Retina (tissue), 1 donor: ENCODE data around the gene NEDD4.
"Not testable (repeated sequence)": the region's sequence is repeated elsewhere in the genome, so short reads cannot be mapped to it uniquely, and the experiment has no call there.

Source experiments
- DNase-seq: peaks from one replicate; pipeline ENCODE4 v3.0.0-alpha.2; 2016

NEDD4 gene

GRCh38 chr15:55993111-55993803, at the start of gene NEDD4:
NEDD4 (minus strand) TSS chr15:55993612; CDS start chr15:55993555, 57 bp downstream.
- peak; percentile 90 for DNase-seq

GRCh38 chr15:56042498-56042897, 49.1 kb upstream of the NEDD4 start:
- DNase-seq: no peak

- DNase-seq: no peak
Observed at GRCh38 chr15:56042031-56042430, 48.6 kb upstream of the NEDD4 start.

- DNase-seq: no peak
Observed at GRCh38 chr15:56040081-56041035, 46.9 kb upstream of the NEDD4 start.

- no peak for DNase-seq
Observed at GRCh38 chr15:56038707-56039106, 45.3 kb upstream of the NEDD4 start.

- DNase-seq: no peak
Observed at GRCh38 chr15:56038015-56038414, 44.6 kb upstream of the NEDD4 start.

- DNase-seq: no peak
Observed at GRCh38 chr15:56036546-56037067, 43.2 kb upstream of the NEDD4 start.

- DNase-seq: no peak
Observed at GRCh38 chr15:56035166-56035565, 41.8 kb upstream of the NEDD4 start.

- DNase-seq: no peak
Observed at GRCh38 chr15:56034514-56034913, 41.1 kb upstream of the NEDD4 start.

- no peak for DNase-seq
Observed at GRCh38 chr15:56032373-56032772, 39.0 kb upstream of the NEDD4 start.

GRCh38 chr15:56031836-56032235, 38.4 kb upstream of the NEDD4 start:
- DNase-seq: no peak

- no peak for DNase-seq
Observed at GRCh38 chr15:56031402-56031801, 38.0 kb upstream of the NEDD4 start.

GRCh38 chr15:56028430-56028829, 35.0 kb upstream of the NEDD4 start:
- no peak for DNase-seq

GRCh38 chr15:56023160-56023559, 29.7 kb upstream of the NEDD4 start:
- not testable (repeated sequence) for DNase-seq

GRCh38 chr15:56019819-56020486, 26.5 kb upstream of the NEDD4 start:
- no peak for DNase-seq

- no peak for DNase-seq
Observed at GRCh38 chr15:56019060-56019793, 25.8 kb upstream of the NEDD4 start.

GRCh38 chr15:56017920-56018319, 24.5 kb upstream of the NEDD4 start:
- DNase-seq: no peak

GRCh38 chr15:56017511-56017910, 24.1 kb upstream of the NEDD4 start:
- no peak for DNase-seq

GRCh38 chr15:56016281-56016680, 22.9 kb upstream of the NEDD4 start:
- DNase-seq: no peak

- no peak for DNase-seq
Observed at GRCh38 chr15:56014677-56015076, 21.3 kb upstream of the NEDD4 start.

- DNase-seq: not testable (repeated sequence)
Observed at GRCh38 chr15:56007053-56007452, 13.6 kb upstream of the NEDD4 start.

GRCh38 chr15:56006371-56006770, 13.0 kb upstream of the NEDD4 start:
- not testable (repeated sequence) for DNase-seq
